Measurements from ENCODE around the gene TXNIP. TPM values are rescaled to one million over a fixed set of nuclear protein-coding genes. Genes with fewer than 3 reads are reported as not detected.

The TXNIP gene
- total RNA-seq (2022) (576 and 599 TPM in 2 replicates), Bru-seq, nascent RNA (percentile 100 among the genes with signal in this experiment), BruChase-seq, experiment 1, labeled RNA remaining after a 6-hour chase (percentile 99 among the genes with signal in this experiment), BruChase-seq, experiment 2, labeled RNA remaining after a 2-hour chase (percentile 100 among the genes with signal in this experiment)
- long read RNA-seq, transcript TXNIP-204 (8 exons, 2,926 nt), result major isoform, 704 of 764 reads
- long read RNA-seq, partial matches to known transcripts, result 43 of 764 reads
- long read RNA-seq, other reads (novel, unspliced or antisense), result 9 of 764 reads

GRCh38 chr1:145996433-145997015 lies at the start of gene TXNIP:
TXNIP (minus strand) TSS chr1:145996579; CDS start chr1:145996266, 313 bp downstream.
- no peaks in the 10 kb centered on the region for H3K27me3 Mint-ChIP-seq (ENCODE audit: insufficient read depth, unreplicated experiment)
- ChIA-PET CTCF (interaction anchor here (0.6 to 24.2 kb wide), 6 partner anchors 15 to 105 kb away, joined by 3 to 773 read pairs (median 8); partner anchors contain the start of gene HJV), POLR2A (interaction anchor here (0.7 to 28.8 kb wide), 19 partner anchors 4 to 172 kb away, joined by 3 to 1309 read pairs (median 14); partner anchors contain the start of genes ANKRD34A, HJV, ITGA10 and LIX1L)
- BruUV-seq (replicated peaks), result no TSS peak
- no peaks in the 10 kb centered on the region for H3K9me3 Mint-ChIP-seq (ENCODE audit: unreplicated experiment)
- H3K4me3 Mint-ChIP-seq (ENCODE audit: unreplicated experiment), result peak within 1 kb of the TSS; percentile 89
- TF ChIP-seq CTCF (IDR thresholded peaks at IDR 0.05; ENCODE audit: unreplicated experiment), result no peak
- H3K36me3 Mint-ChIP-seq (ENCODE audit: insufficient read depth, unreplicated experiment), result peaks cover 52% of the 10 kb centered on the region
- peak; percentile 99 for DNase-seq (ENCODE audit: unreplicated experiment)
- peak within 1 kb of the TSS; percentile 95 for H3K27ac Mint-ChIP-seq (ENCODE audit: low read depth, unreplicated experiment)
- intact Hi-C loops (cut with micrococcal nuclease), result loop anchor here (1.0 kb wide), 3 partner anchors 10 to 17 kb away; no protein-coding TSS in a partner anchor
- peaks cover 51% of the 10 kb centered on the region for H3K4me1 Mint-ChIP-seq (ENCODE audit: insufficient read depth, unreplicated experiment)

- Mint-ChIP-seq H3K27me3 (ENCODE audit: insufficient read depth, unreplicated experiment) (no peaks in the 10 kb centered on the region), H3K27ac (ENCODE audit: low read depth, unreplicated experiment) (peak overlapping the region; percentile 98), H3K4me1 (ENCODE audit: insufficient read depth, unreplicated experiment) (peaks cover 4% of the 10 kb centered on the region), H3K9me3 (ENCODE audit: unreplicated experiment) (no peaks in the 10 kb centered on the region), H3K4me3 (ENCODE audit: unreplicated experiment) (peak overlapping the region; percentile 99), H3K36me3 (ENCODE audit: insufficient read depth, unreplicated experiment) (peaks cover 50% of the 10 kb centered on the region)
- no peak for DNase-seq (ENCODE audit: unreplicated experiment)
- TF ChIP-seq CTCF (IDR thresholded peaks at IDR 0.05; ENCODE audit: unreplicated experiment), result no peak
- intact Hi-C loops (cut with micrococcal nuclease), result loop anchor here (1.0 kb wide), 1 partner anchor 12 kb away; no protein-coding TSS in a partner anchor
- ChIA-PET CTCF (interaction anchor here (0.6 to 1.1 kb wide), 6 partner anchors 8 to 147 kb away, joined by 3 to 5 read pairs (median 4); partner anchors contain the start of genes ANKRD34A, HJV and POLR3GL), POLR2A (interaction anchor here (0.6 to 9.6 kb wide), 11 partner anchors 11 to 181 kb away, joined by 3 to 173 read pairs (median 49); partner anchors contain the start of genes ANKRD34A, LIX1L, PIAS3 and POLR3GL)
- BruUV-seq (replicated peaks), result no TSS peak
Observed at GRCh38 chr1:146039844-146040194, 43.4 kb upstream of the TXNIP start.

GRCh38 chr1:146036965-146037646 lies 40.7 kb upstream of the TXNIP start:
- H3K27me3 Mint-ChIP-seq (ENCODE audit: insufficient read depth, unreplicated experiment), result no peaks in the 10 kb centered on the region
- H3K36me3 Mint-ChIP-seq (ENCODE audit: insufficient read depth, unreplicated experiment), result peaks cover 50% of the 10 kb centered on the region
- DNase-seq (ENCODE audit: unreplicated experiment), result peak; percentile 95
- no peak for TF ChIP-seq CTCF (IDR thresholded peaks at IDR 0.05; ENCODE audit: unreplicated experiment)
- H3K9me3 Mint-ChIP-seq (ENCODE audit: unreplicated experiment), result no peaks in the 10 kb centered on the region
- no TSS peak for BruUV-seq (replicated peaks)
- peaks cover 11% of the 10 kb centered on the region for H3K4me1 Mint-ChIP-seq (ENCODE audit: insufficient read depth, unreplicated experiment)
- POLR2A ChIA-PET, result interaction anchor here (0.5 to 9.6 kb wide), 23 partner anchors 8 to 213 kb away, joined by 3 to 173 read pairs (median 9); partner anchors contain the start of genes ANKRD34A, HJV, LIX1L and PEX11B
- H3K27ac Mint-ChIP-seq (ENCODE audit: low read depth, unreplicated experiment), result peak overlapping the region; percentile 98
- intact Hi-C loops (cut with micrococcal nuclease), result no loop called here
- CTCF ChIA-PET, result interaction anchor here (0.6 to 3.2 kb wide), 12 partner anchors 13 to 1562 kb away, joined by 3 to 14 read pairs (median 3); partner anchors contain the start of gene HJV
- peak overlapping the region; percentile 99 for H3K4me3 Mint-ChIP-seq (ENCODE audit: unreplicated experiment)

Data from MCF 10A (cell line).